A673 (cell line): Measurements from ENCODE around the gene EYS.

ENCODE experiments used
- CTCF ChIP-seq: fragments of 300-800, 200-600 bp; sonication (generic); conservative IDR thresholded peaks from 2 replicates; pipeline ENCODE4 v1.5.1; 2017; ENCODE audit warnings: low read depth, mild to moderate bottlenecking, antibody characterized with exemption, low read length, moderate library complexity, mixed read lengths
- EZH2 ChIP-seq: fragments of 200-600 bp; sonication (generic); IDR thresholded peaks from 2 replicates; pipeline ENCODE4 v1.6.1; 2017; ENCODE audit warnings: borderline replicate concordance, low read depth, mild to moderate bottlenecking, mixed read lengths, antibody characterized with exemption, low read length; ENCODE audit not compliant: poor library complexity, severe bottlenecking

GRCh38 chr6:64507661-64508060 is 1199.4 kb downstream of the EYS start:
- no peak for TF ChIP-seq EZH2
- TF ChIP-seq CTCF: no peak
